Measurements from ENCODE around the gene CPT1C.

GRCh38 chr19:49682274-49682673 lies 8.6 kb upstream of the CPT1C start:
- TF ChIP-seq EZH2 (IDR thresholded peaks at IDR 0.05; ENCODE audit: borderline replicate concordance, low read depth, low read length, severe bottlenecking): no peak
- TF ChIP-seq CTCF (IDR thresholded peaks at IDR 0.05; ENCODE audit: extremely low read depth in 1 of 2, insufficient read depth in 1 of 2, low read depth in 1 of 2, low read length in 2 of 2): no peak
- no peak for TF ChIP-seq JUN (IDR thresholded peaks at IDR 0.05; ENCODE audit: borderline replicate concordance, insufficient read depth, insufficient read length, low read depth)
- no peak for TF ChIP-seq MAX (IDR thresholded peaks at IDR 0.05; ENCODE audit: insufficient read depth, insufficient read length)
- no peak for TF ChIP-seq POLR2AphosphoS5 (IDR thresholded peaks at IDR 0.05; ENCODE audit: insufficient read depth, low read depth, low read length)
- TF ChIP-seq POLR2A (IDR thresholded peaks at IDR 0.05; ENCODE audit: low read depth, low read length): no peak
- TF ChIP-seq FOS (IDR thresholded peaks at IDR 0.05; ENCODE audit: borderline replicate concordance, insufficient read depth, low read length): no peak
